HG03457 (cell line): ENCODE data around the gene PIRT.

ENCODE experiments used
- ATAC-seq: cut with Tn5 transposase; IDR thresholded peaks from one replicate; pipeline ENCODE4 v1.9.1; 2021; ENCODE audit warnings: moderate number of reproducible peaks; ENCODE audit not compliant: unreplicated experiment

PIRT gene

GRCh38 chr17:10790491-10791401 is 47.1 kb downstream of the PIRT start:
- no peak for ATAC-seq

- no peak for ATAC-seq
These were observed 48.1 kb downstream of the PIRT start for GRCh38 chr17:10789694-10790271.

DNA sequence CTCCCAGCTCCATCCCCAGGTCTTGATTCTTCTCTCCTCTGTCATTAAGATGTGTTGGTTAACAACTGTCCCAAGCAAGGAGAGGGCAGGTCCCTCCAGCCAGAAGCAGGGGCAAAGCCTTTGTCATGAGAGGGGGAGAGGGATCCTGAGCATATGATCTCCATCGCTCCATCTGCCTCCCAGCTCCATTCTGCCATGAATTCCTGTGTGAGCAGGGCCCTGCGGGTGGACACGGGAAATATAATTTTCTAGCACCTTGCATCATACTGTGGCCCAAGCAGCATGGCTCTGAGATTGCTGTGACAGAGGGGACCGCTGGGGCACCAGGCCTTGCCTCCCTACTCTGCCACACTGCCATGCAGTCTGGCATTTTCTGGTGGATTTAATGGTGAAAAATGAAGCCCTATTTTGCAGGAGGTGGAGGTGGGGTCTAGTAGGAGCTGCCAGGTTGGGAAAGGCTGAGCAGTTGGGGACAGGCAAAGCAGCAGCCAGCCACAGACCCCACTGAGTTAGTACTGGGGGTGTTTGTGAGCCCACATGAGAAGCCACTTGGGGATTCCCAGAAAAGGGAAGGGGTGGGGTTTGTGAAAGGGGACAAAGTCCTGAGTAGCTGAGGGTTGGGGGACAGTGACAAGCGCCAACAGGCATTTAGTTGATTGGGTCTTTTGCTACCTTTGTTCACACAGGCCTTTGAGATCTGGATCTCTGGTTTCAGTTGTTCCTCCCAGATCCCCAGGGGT is 50.4 kb downstream of the PIRT start:
- no peak for ATAC-seq

DNA sequence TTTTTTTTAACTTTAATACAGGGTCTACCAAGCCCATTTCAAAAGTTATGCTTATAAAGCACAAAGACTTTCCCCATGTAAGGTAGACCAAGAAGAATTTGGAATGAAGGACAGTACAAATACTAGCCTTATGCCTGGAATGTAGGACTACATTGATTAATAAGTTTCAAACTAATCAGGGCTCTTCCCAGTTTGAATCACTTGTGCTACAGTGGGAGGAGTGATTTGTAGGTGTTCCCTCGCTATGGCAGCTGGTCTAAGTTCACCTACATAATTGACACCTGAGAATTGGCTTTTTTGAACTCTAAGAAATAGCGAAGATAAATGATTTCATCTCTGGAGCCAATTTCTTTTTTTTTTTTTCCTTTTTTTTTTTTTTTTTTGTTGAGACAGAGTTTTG is 52.6 kb downstream of the PIRT start:
- no peak for ATAC-seq

- no peak for ATAC-seq
These were observed 58.3 kb downstream of the PIRT start for GRCh38 chr17:10779609-10780008.

- ATAC-seq: no peak
These were observed 60.0 kb downstream of the PIRT start for GRCh38 chr17:10777890-10778289.

DNA sequence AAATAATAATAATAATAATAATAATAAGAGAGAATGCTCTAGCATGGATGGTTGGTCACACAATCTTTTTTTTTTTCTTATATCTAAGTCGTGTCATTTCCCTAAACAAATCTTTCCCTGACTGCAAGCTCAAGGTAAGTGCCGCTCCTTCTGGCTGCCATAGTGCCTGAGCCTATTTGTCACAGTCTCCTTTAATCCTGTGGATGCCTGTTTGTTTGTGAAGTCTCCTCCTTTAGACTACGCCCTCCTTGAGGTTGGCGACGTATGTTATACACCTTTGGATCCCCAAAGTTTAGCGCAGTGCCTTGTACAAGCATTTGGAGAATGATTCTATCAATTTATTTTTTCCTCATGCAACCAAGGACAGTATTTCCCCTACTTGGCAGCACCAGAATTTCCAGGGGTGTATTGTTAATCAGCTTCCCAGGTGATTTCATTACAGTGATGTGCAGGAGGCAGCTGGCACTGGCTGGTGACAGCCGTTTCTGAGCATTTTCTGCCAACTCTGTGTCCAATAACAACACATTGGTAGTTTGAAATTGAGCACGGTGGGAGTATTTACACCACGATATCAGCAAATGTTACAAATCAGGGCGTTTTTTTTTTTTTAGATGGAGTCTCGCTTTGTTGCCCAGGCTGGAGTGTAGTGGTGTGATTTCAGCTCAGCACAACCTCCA is 60.6 kb downstream of the PIRT start:
- ATAC-seq: no peak

DNA sequence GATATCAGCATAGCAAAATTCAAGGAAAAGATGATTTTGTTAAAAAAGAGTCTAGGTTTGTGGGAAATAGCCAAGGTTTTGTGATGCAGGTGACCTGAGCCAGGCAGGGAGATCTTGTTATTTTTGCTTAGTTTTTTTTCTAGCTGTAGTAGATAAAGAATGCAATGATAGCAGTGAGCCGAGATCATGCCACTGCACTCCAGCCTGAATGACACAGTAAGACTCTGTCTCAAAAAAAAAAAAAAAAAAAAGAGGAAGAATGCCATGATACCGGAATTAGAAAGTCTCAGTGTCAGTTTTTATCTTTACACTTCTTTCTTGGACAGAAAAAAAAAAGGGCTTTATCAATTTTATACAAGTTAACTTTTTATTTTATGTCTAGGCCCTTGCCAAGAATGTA is 61.5 kb downstream of the PIRT start:
- ATAC-seq: no peak

- no peak for ATAC-seq
These were observed 62.0 kb downstream of the PIRT start for GRCh38 chr17:10775740-10776356.

GRCh38 chr17:10775058-10775457 is 62.8 kb downstream of the PIRT start:
- ATAC-seq: no peak

DNA sequence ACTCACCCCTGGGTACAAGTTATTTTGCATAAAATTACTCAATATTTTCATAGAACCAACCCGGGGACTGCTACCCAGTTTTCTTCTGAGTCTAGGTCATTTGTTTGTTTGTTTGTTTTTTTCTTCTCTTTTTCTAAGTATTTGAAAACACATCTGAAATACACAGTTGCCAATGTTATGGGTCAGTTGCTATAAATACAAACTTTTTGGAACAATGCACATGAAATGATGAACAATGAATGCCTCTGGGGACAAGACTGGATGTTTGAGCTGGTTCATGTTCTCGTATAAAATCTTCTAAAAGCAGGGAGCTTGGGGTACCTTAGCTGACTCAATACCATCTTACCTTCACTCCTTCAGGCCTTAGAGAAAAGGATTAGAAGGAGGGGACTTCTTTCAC is 64.5 kb downstream of the PIRT start:
- no peak for ATAC-seq
